Stimulated activated CD8-positive, alpha-beta memory T cell treated with anti-CD3 and anti-CD28 coated beads, Interleukin-15, amount 100 ng/mL, for 1 hour (primary cell): ENCODE results near the gene ARV1.
"Not testable (repeated sequence)": the region's sequence is repeated elsewhere in the genome, so short reads cannot be mapped to it uniquely, and the experiment has no call there.

Source experiments
- DNase-seq: peaks from one replicate; pipeline ENCODE4 v3.0.0-alpha.2; 2020; ENCODE audit warnings: low read depth

The ARV1 gene

GRCh38 chr1:231019711-231020110 is 40.8 kb downstream of the ARV1 start:
- DNase-seq, result no peak

DNA sequence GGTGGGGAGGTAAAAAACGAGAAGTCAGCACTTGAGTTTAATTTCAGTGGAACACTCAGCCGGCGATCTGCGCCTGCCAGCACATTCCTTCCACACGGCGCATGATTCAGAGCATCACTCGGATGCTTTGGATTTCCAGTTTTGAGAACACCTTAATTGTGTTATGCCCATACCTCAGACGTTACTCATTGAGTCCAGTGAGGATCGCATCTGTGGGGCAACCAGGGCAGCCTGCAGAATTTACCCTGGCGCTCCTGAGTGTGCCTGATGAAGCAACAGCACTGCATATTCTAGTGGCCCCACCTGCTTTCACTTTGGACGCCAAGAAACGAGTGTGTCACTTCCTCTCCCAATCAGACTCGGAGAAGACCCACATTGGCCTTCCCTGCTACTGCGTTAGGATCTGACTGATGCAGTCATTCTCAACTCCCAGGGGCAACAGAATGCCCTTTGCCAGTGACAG is 41.3 kb downstream of the ARV1 start:
- DNase-seq, result no peak

- DNase-seq, result no peak
Measured at GRCh38 chr1:231020816-231021215, 41.9 kb downstream of the ARV1 start.

DNA sequence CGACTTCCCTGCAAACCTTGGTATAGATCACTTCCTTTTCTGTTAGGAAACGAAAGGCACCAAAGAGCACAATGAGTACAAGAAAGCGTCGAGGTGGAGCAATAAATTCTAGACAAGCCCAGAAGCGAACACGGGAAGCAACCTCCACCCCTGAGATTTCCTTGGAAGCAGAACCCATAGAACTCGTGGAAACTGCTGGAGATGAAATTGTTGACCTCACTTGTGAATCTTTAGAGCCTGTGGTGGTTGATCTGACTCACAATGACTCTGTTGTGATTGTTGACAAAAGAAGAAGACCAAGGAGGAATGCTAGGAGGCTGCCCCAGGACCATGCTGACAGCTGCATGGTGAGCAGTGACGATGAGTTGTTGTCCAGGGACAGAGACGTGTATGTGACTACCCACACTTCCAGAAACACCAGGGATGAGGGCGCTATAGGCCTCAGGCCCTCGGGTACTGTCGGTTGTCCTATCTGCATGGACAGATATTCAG is 42.7 kb downstream of the ARV1 start:
- no peak for DNase-seq

GRCh38 chr1:231022543-231022942 is 43.6 kb downstream of the ARV1 start:
- not testable (repeated sequence) for DNase-seq

- no peak for DNase-seq
Measured at GRCh38 chr1:231023150-231023549, 44.3 kb downstream of the ARV1 start.

DNA sequence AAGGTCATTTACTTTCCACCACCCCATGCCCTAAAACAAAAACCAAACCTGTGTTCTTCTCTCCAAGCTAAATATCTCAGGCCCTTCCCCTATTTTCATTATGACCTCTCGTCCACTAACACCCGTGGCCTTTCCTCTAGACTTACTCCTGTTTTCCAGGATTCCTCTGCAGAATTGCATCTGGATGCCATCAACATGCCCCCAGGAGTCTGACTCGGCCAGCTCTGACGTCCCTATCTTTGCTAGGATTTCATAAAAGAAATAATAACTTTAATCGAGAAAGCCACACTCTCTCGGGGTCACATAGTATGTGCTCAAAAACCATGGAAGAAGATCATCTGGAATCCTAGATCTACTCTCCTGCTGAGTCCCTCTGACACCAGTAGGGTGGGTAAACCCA is 47.7 kb downstream of the ARV1 start:
- DNase-seq, result no peak

- DNase-seq, result no peak
Measured at GRCh38 chr1:231027136-231027925, 48.4 kb downstream of the ARV1 start.

DNA sequence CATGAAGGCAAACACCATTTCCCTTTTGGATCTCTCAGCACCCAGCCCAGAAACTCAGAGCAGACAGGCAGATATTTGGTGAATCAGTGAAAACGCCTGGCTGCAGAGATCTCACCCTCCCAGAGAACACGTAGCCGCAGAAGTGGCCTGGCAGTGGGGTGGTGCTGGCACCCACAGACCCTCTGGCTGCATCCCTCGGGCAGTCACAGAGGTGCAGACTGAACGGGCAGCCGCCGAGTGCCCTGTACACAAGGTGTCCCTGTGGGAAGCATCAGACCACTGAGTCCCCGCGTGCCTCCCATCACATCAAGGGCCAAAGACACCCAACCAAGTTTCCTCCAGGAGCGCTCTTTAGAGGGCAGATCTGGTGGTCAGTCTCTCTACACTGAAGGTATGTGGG is 49.1 kb downstream of the ARV1 start:
- DNase-seq, result no peak

- no peak for DNase-seq
Measured at GRCh38 chr1:231028682-231029081, 49.8 kb downstream of the ARV1 start.

GRCh38 chr1:231029247-231029646 is 50.4 kb downstream of the ARV1 start:
- DNase-seq, result not testable (repeated sequence)

DNA sequence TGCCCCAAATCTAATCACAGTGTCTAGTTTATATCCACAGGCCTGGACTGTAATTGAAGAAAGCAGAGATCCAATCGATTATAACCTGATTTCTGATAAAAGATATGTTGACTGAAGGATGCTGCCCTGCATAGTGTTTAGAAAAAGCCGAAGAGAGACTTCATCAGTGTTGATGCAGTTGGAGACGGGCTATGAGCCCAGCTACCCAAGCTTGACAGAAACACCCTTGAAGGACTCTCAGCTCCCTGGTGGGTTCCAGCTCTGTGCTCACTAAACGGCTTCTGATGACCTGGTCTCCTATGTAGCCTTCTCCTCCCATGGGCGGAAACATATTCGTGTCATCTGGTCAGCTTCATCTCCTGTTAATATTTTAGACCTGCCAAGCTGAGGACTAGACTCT is 50.9 kb downstream of the ARV1 start:
- DNase-seq, result no peak

DNA sequence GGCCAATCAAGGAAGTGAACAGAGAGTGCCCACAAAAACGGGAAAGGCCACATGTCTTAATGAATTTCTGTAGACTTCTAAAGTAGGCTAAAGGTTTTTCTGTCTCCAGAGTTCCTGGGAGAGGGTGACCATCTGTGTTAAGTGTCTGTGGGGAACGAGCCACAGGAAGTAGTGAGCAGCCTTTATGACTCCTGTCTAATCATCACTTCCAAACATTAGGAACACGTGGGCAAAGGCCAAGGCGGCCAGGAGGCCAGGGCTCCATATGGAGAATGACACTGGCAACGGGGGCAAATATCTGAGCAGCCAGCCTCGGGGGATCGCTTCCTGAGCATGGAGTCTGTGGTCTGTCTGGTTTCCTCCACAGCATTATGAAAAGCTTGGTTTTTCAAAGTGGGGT is 54.1 kb downstream of the ARV1 start:
- DNase-seq, result no peak

DNA sequence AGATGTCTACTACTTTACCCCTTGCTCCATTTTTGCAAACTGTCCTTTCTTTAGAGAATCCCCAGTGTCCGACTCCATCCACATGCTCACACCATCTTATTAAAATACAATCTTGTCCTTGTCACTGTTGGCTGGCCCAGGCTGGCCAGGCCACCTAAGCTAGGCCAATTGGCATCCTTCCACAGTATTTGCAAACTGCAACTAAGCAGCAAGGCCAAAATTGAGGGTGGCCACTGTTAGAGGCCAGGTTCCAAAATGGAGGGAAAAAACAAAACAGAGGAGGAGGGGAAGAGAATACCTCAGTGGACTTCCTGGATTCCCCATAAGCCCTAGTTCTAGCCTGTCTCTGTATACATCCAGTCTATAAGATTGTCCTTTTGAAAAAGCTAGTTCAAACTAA is 56.9 kb downstream of the ARV1 start:
- no peak for DNase-seq

- no peak for DNase-seq
Measured at GRCh38 chr1:231036416-231036815, 57.5 kb downstream of the ARV1 start.

GRCh38 chr1:231037585-231038517 is 59.0 kb downstream of the ARV1 start:
- DNase-seq, result no peak

DNA sequence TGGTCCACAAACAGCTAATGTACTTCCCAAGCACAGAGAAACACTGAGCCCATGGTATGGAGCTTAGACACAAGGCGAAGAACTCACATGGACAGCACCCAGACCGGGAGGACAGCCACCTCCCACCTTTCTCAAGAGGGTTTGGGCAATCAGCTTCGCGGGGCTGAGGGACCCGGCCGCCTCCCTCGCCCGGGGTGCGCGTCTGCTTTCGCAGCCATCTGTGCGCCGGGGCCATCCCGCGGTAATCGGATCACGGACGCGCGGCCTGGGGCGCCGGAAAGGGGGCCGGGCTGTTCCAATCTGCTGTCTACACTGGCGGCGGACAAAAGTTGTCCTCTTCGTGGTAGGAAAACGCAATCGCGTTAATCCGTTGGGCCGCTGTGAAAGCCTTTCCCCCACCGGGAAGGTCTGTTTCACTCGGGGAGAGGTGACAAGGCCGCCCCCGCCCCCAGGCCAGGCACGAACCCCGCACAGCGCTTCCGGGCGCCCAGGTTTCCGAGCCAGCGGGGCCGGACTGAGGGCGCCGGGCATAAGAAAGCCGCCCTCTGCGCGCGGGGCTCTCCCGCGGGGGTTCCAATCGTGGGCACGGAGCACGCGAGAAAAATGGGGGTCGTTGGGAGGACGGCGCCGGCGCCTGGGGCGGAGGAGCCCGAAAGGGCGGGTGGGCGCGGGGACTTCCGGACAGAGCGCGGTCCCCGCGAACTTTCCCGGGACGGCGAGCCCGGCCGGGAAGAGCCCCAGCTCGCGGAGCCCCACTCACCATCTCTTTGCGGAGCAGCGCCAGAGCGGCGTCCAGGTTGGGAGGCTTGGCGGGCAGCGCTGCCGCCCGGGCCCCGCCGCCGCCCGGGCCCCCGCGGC is 60.5 kb downstream of the ARV1 start:
- no peak for DNase-seq

- DNase-seq, result peak; percentile 56
Measured at GRCh38 chr1:231040019-231040799, 61.3 kb downstream of the ARV1 start, which contains the start of gene FAM89A. Gene FAM89A (minus strand): TSS chr1:231040254. CDS start chr1:231040211, 43 bp downstream.

DNA sequence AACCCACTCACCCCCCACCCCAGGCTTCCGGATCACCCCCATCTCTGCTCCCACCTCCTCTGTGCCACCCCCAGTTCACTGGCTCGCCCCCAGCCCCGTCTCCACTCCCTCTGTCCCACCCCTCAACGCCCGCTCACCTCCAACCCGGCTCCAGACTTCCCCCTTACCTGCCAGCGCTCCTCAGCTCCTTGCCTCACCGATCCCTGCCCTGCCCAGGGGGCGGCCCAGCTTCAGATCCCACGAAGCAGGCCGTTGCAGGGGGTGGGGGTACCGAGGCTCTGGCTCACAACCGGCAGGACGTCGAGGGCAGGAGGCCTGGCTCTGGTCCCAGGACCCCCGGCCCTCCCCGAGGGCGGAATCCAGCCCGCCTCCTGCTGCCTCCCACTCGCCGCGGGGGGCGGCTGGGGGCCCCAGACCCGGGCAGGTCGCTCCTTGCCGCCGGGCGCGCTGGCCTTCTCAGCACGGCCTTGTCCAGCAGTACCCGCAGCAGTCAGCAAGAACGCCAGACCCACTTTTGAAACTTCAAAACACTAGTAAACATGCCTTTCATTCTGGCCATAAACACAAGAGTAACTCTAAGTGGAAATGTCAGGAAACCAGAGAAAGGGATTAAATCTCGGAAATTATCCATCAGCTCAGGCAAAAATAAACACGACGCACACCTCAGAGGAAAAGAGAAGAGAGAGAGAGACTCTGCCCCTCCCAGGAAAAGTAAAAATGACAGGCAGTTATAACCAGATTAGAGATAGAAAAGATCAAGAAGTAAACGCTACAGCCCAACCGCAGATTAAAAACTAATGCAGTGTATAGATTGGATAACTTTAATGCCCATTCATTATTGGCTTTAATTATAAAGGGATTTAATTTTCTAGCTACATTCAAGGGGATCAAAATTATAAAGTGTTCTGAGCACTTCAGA is 62.2 kb downstream of the ARV1 start:
- no peak for DNase-seq

- DNase-seq, result no peak
Measured at GRCh38 chr1:231041719-231042261, 62.9 kb downstream of the ARV1 start.
